Testis (tissue), 3 donors: ENCODE results near the gene CHKB. TPM values are rescaled to one million over a fixed set of nuclear protein-coding genes. Genes with fewer than 3 reads are reported as not detected.

Experiments
- DNase-seq: peaks from one replicate; pipeline ENCODE4 v3.0.0-alpha.2; 2019
- H3K27ac ChIP-seq, 2 donors: fragments of 200-600 bp; sonication (generic); one replicate each; pipeline ENCODE4 v1.5.1; 2019
- H3K27me3 ChIP-seq: fragments of 200-600 bp; sonication (generic); one replicate; pipeline ENCODE4 v1.5.1; 2019
- H3K36me3 ChIP-seq: fragments of 200-600 bp; sonication (generic); one replicate; pipeline ENCODE4 v1.5.1; 2017; ENCODE audit warnings: low read depth; ENCODE audit errors: missing control alignments
- H3K4me1 ChIP-seq: fragments of 200-600 bp; sonication (generic); one replicate; pipeline ENCODE4 v1.5.1; 2019
- H3K4me3 ChIP-seq, 2 donors: fragments of 200-600 bp; sonication (generic); one replicate each; pipeline ENCODE4 v1.5.1; 2017 to 2019
- H3K9me3 ChIP-seq: fragments of 200-600 bp; sonication (generic); one replicate; pipeline ENCODE4 v1.5.1; 2017
- CTCF ChIP-seq, 3 experiments: fragments of 450-650 bp in 2 of 3; fragments of 200-600 bp in 1 of 3; sonication (generic) in 1 of 3; IDR thresholded peaks; one replicate each; pipeline ENCODE4 v1.5.1; 2016 to 2019; ENCODE audit warnings: antibody characterized with exemption in 3 of 3, mild to moderate bottlenecking in 2 of 3, moderate library complexity in 1 of 3
- POLR2A ChIP-seq: fragments of 450-650 bp; IDR thresholded peaks from one replicate; pipeline ENCODE4 v1.6.1; 2017; ENCODE audit warnings: antibody characterized with exemption, mild to moderate bottlenecking, moderate library complexity
- WGBS, 2 donors: methylation state at CpG; one replicate each; pipeline ENCODE4 v1.1.5; 2018; 5-methylcytosine and 5-hydroxymethylcytosine counted together
- intact Hi-C: fragments of 100-400 bp; cut with DNase I; formaldehyde crosslinking; loops from one replicate; pipeline ENCODE4 v1.15.1; 2023; ENCODE audit warnings: low total_unique reads
- polyA plus RNA-seq: library from polyadenylated mRNA; stranded (reverse); fragments of 350-450 nt; fragmentation: Illumina TruSeq; extraction: RNeasy Lipid Tissue Mini Kit (QIAGEN cat#74804); gene quantifications from one replicate; pipeline ENCODE4 v1.2.3, GENCODE V29; 2014; ENCODE audit warnings: low read depth, low replicate concordance; ENCODE audit not compliant: insufficient read depth
- total RNA-seq, 2 donors: library from RNA; depleted of rRNA; stranded (reverse); fragments of >200 nt; gene quantifications; one replicate each; pipeline ENCODE4 v1.2.3, GENCODE V29; 2016

The CHKB gene
- total and polyA plus RNA-seq, 3 donors from 2014 or later: 88.4 to 98.9 (median 89.6) TPM

GRCh38 chr22:50577697-50577986 is 5.0 kb downstream of the CHKB start:
- Histone ChIP-seq H3K27ac (no peak overlapping the region), H3K27me3 (no peaks in the 10 kb centered on the region), H3K4me1 (peaks cover 17% of the 10 kb centered on the region), H3K4me3 (peak overlapping the region in 1 of 2 donors; percentile 21), H3K9me3 (no peaks in the 10 kb centered on the region), H3K36me3 (no peaks in the 10 kb centered on the region)
- intact Hi-C loops: no loop called here
- WGBS, 2 donors: 58 to 67% methylated on average over 3 to 22 of the region's 23 CpGs
- DNase-seq: no peak
- TF ChIP-seq POLR2A (no peak), CTCF (IDR thresholded peaks at IDR 0.05) (no peak)

DNA sequence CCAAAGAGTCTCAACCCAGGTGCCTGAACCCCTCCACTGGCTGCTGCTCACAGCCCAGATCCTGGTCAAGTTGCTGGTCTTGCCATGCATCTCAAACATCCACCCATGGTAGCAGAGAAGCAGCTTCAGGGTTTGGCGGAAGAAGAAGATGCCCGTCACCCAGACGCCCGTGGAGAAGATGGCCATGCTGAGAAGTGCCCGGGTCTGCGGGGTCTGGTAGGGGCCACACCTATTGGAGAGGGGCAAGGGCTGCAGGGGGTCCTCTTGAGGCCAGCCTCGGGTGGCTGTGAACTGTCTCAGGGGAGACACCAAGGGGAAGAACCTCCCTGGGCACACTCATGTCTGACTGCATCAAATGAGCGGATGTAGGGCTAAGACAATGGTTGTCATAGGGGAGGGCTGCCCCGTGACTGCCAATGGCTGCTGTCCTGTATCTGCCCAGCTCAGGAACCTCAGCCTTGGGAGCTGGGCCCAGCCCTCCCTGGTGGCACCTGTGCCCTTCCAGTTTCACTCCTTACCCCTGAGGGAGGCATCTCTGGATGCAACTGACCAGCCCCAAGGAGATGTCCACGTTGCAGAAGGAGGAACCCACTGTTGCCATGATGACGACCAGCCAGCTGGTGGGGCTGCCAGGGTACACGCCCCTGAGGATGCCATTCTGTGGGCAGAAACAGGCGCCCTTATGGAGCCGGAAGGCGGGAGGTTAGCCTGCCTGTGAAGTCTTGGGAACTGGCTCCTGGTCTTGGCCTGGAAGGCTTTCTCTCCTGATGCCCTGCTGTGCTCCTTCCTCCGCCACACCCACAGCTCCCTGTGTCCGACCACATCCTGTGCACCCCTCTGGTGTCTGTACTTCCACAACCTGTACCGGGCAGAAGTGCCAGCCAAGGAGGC is 5.6 kb downstream of the CHKB start:
- Histone ChIP-seq H3K27me3 (no peaks in the 10 kb centered on the region), H3K36me3 (no peaks in the 10 kb centered on the region), H3K27ac (no peak overlapping the region), H3K9me3 (no peaks in the 10 kb centered on the region), H3K4me1 (peaks cover 17% of the 10 kb centered on the region), H3K4me3 (peak overlapping the region in 1 of 2 donors; percentile 21)
- DNase-seq: no peak
- intact Hi-C loops: no loop called here
- WGBS, 2 donors: 83 to 84% methylated on average over 16 to 18 of the region's 18 CpGs
- TF ChIP-seq POLR2A (no peak), CTCF (IDR thresholded peaks at IDR 0.05) (no peak)

DNA sequence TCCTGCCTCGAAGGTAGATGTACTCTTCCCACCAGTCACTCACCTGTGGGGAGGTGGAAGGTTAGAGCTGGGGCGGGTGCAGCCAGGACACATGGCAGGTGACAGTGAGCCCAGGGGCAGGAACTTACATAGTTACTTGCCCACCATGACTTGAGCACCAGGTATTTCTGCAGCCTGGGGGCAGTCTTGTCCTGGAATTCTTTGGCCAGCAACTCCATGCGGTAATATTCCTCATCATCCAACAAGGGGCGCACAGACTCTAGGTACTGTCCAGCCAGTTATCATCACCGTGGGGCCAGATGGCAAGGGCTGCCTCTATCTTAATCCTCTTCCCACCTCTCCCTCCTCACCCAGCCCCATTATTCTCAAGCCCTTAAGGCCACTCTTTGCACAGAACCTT is 6.6 kb downstream of the CHKB start:
- H3K36me3 ChIP-seq: no peaks in the 10 kb centered on the region
- intact Hi-C loops: no loop called here
- WGBS, 2 donors: 70 to 80% methylated on average over 4 to 5 of the region's 5 CpGs

GRCh38 chr22:50575426-50575941 is 7.2 kb downstream of the CHKB start:
- intact Hi-C loops: no loop called here
- no peak overlapping the region for H3K4me3 ChIP-seq
- TF ChIP-seq CTCF (IDR thresholded peaks at IDR 0.05) (no peak), POLR2A (no peak)
- no peak for DNase-seq
- WGBS, 2 donors: 92 to 93% methylated on average over 8 of the region's 8 CpGs
- H3K9me3 ChIP-seq: no peaks in the 10 kb centered on the region
- peaks cover 9% of the 10 kb centered on the region for H3K4me1 ChIP-seq
- no peaks in the 10 kb centered on the region for H3K27me3 ChIP-seq
- H3K36me3 ChIP-seq: no peaks in the 10 kb centered on the region
- no peak overlapping the region for H3K27ac ChIP-seq

More for the DNA sequence above, 6.6 kb downstream of the CHKB start:
- no peak for DNase-seq
- no peaks in the 10 kb centered on the region for H3K27me3 ChIP-seq
- H3K27ac ChIP-seq: no peak overlapping the region
- no peaks in the 10 kb centered on the region for H3K9me3 ChIP-seq
- H3K4me1 ChIP-seq: peaks cover 9% of the 10 kb centered on the region
- TF ChIP-seq POLR2A (no peak), CTCF (IDR thresholded peaks at IDR 0.05) (no peak)
- no peak overlapping the region for H3K4me3 ChIP-seq

GRCh38 chr22:50574383-50574755 is 8.3 kb downstream of the CHKB start:
- Histone ChIP-seq H3K9me3 (no peaks in the 10 kb centered on the region), H3K4me1 (peaks cover 9% of the 10 kb centered on the region), H3K27me3 (no peaks in the 10 kb centered on the region), H3K4me3 (no peak overlapping the region), H3K36me3 (no peaks in the 10 kb centered on the region), H3K27ac (no peak overlapping the region)
- intact Hi-C loops: no loop called here
- DNase-seq: no peak
- TF ChIP-seq POLR2A (no peak), CTCF (IDR thresholded peaks at IDR 0.05) (no peak)
- 91 to 93% methylated on average over 11 of the region's 11 CpGs for WGBS, 2 donors
